ENCODE results near the gene DNAJC5. TPM values are rescaled to one million over a fixed set of nuclear protein-coding genes. Genes with fewer than 3 reads are reported as not detected.
A peak's percentile ranks its signal among the peaks of the same experiment; 100 is the strongest.

The DNAJC5 gene
- total RNA-seq, 4 donors from 2014 or later, result 38.4 to 87.4 (median 75.1) TPM

- H3K9me3 ChIP-seq, result no peaks in the 10 kb centered on the region
- TF ChIP-seq, protein P1, sequence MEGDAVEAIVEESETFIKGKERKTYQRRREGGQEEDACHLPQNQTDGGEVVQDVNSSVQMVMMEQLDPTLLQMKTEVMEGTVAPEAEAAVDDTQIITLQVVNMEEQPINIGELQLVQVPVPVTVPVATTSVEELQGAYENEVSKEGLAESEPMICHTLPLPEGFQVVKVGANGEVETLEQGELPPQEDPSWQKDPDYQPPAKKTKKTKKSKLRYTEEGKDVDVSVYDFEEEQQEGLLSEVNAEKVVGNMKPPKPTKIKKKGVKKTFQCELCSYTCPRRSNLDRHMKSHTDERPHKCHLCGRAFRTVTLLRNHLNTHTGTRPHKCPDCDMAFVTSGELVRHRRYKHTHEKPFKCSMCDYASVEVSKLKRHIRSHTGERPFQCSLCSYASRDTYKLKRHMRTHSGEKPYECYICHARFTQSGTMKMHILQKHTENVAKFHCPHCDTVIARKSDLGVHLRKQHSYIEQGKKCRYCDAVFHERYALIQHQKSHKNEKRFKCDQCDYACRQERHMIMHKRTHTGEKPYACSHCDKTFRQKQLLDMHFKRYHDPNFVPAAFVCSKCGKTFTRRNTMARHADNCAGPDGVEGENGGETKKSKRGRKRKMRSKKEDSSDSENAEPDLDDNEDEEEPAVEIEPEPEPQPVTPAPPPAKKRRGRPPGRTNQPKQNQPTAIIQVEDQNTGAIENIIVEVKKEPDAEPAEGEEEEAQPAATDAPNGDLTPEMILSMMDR (IDR thresholded peaks at IDR 0.05), result no peak
- TF ChIP-seq POLR2A (IDR thresholded peaks at IDR 0.05), result no peak
- peak overlapping the region in 1 of 3 donors; percentile 53 for H3K4me3 ChIP-seq (replicated peaks in 1 of 3)
- H3K27me3 ChIP-seq, result no peaks in the 10 kb centered on the region
- H3K27ac ChIP-seq, result peak overlapping the region; percentile 68 to 76 (median 72)
- H3K36me3 ChIP-seq, result peaks cover 0 to under 1% of the 10 kb centered on the region in 2 donors
- intact Hi-C loops (cut with DNase I), result no loop called here
- DNase-seq, result peak; percentile 81
- 14 to 15% methylated on average over 18 of the region's 18 CpGs for WGBS, 2 donors
- H3K4me1 ChIP-seq, result peaks cover 38 to 54% of the 10 kb centered on the region in 2 donors
Measured at GRCh38 chr20:63896264-63897105, 1.6 kb downstream of the DNAJC5 start.

GRCh38 chr20:63897978-63898561 is 3.1 kb downstream of the DNAJC5 start:
- TF ChIP-seq, protein P1 (IDR thresholded peaks at IDR 0.05), result no peak
- no peak for TF ChIP-seq POLR2A (IDR thresholded peaks at IDR 0.05)
- H3K4me3 ChIP-seq (replicated peaks in 1 of 3), result no peak overlapping the region
- WGBS, 2 donors, result 92 to 93% methylated on average over 6 of the region's 6 CpGs
- H3K9me3 ChIP-seq, result no peaks in the 10 kb centered on the region
- H3K27ac ChIP-seq, result no peak overlapping the region
- no peaks in the 10 kb centered on the region for H3K36me3 ChIP-seq
- DNase-seq, result no peak
- intact Hi-C loops (cut with DNase I), result no loop called here
- H3K27me3 ChIP-seq, result no peaks in the 10 kb centered on the region
- peaks cover 38 to 54% of the 10 kb centered on the region in 2 donors for H3K4me1 ChIP-seq

GRCh38 chr20:63898882-63899558 is 4.1 kb downstream of the DNAJC5 start:
- no peak overlapping the region for H3K4me3 ChIP-seq (replicated peaks in 1 of 3)
- no peaks in the 10 kb centered on the region for H3K27me3 ChIP-seq
- no peak for TF ChIP-seq POLR2A (IDR thresholded peaks at IDR 0.05)
- TF ChIP-seq, protein P1 (IDR thresholded peaks at IDR 0.05), result no peak
- DNase-seq, result no peak
- 83 to 88% methylated on average over 10 of the region's 10 CpGs for WGBS, 2 donors
- intact Hi-C loops (cut with DNase I), result no loop called here
- H3K4me1 ChIP-seq, result peaks cover 36 to 53% of the 10 kb centered on the region in 2 donors
- no peak overlapping the region for H3K27ac ChIP-seq
- H3K36me3 ChIP-seq, result no peaks in the 10 kb centered on the region
- no peaks in the 10 kb centered on the region for H3K9me3 ChIP-seq

- H3K4me3 ChIP-seq (replicated peaks in 1 of 3), result no peak overlapping the region
- no peaks in the 10 kb centered on the region for H3K36me3 ChIP-seq
- peaks cover 30 to 48% of the 10 kb centered on the region in 2 donors for H3K4me1 ChIP-seq
- H3K27me3 ChIP-seq, result no peaks in the 10 kb centered on the region
- H3K27ac ChIP-seq, result no peak overlapping the region
- TF ChIP-seq, protein P1 (IDR thresholded peaks at IDR 0.05), result no peak
- TF ChIP-seq POLR2A (IDR thresholded peaks at IDR 0.05), result no peak
- intact Hi-C loops (cut with DNase I), result no loop called here
- no peaks in the 10 kb centered on the region for H3K9me3 ChIP-seq
- WGBS, 2 donors, result 80 to 91% methylated on average over 3 of the region's 3 CpGs
- no peak for DNase-seq
Measured at GRCh38 chr20:63900413-63900812, 5.5 kb downstream of the DNAJC5 start.

Data from thyroid gland (tissue), 4 donors.